GM21529 (cell line): ENCODE data around the gene USP3.

Experiments
- ATAC-seq: cut with Tn5 transposase; IDR thresholded peaks from one replicate; pipeline ENCODE4 v1.9.1; 2021; ENCODE audit not compliant: unreplicated experiment

The USP3 gene

GRCh38 chr15:63504247-63504978 lies at the start of gene USP3:
Gene USP3, plus strand, starts transcription at chr15:63504593. Its CDS starts 147 bp downstream, at chr15:63504740.
- peak; percentile 57 for ATAC-seq

- no peak for ATAC-seq
Measured at GRCh38 chr15:63456258-63456657, 48.1 kb upstream of the USP3 start.

GRCh38 chr15:63457379-63457778 lies 47.0 kb upstream of the USP3 start:
- ATAC-seq: no peak

GRCh38 chr15:63458026-63458425 lies 46.4 kb upstream of the USP3 start:
- ATAC-seq: no peak

GRCh38 chr15:63458794-63459395 lies 45.5 kb upstream of the USP3 start:
- ATAC-seq: no peak

- no peak for ATAC-seq
Measured at GRCh38 chr15:63460210-63461155, 43.9 kb upstream of the USP3 start.

- ATAC-seq: no peak
Measured at GRCh38 chr15:63461230-63461985, 43.0 kb upstream of the USP3 start.

- ATAC-seq: no peak
Measured at GRCh38 chr15:63462088-63462487, 42.3 kb upstream of the USP3 start.

- no peak for ATAC-seq
Measured at GRCh38 chr15:63463036-63463435, 41.4 kb upstream of the USP3 start.

- ATAC-seq: no peak
Measured at GRCh38 chr15:63463793-63464192, 40.6 kb upstream of the USP3 start.

GRCh38 chr15:63465104-63465503 lies 39.3 kb upstream of the USP3 start:
- no peak for ATAC-seq

GRCh38 chr15:63466378-63467192 lies 37.8 kb upstream of the USP3 start:
- ATAC-seq: peak; percentile 68

- ATAC-seq: no peak
Measured at GRCh38 chr15:63469190-63469589, 35.2 kb upstream of the USP3 start.

- ATAC-seq: no peak
Measured at GRCh38 chr15:63469984-63470383, 34.4 kb upstream of the USP3 start.

GRCh38 chr15:63473007-63473748 lies 31.2 kb upstream of the USP3 start:
- peak; percentile 38 for ATAC-seq

- ATAC-seq: peak; percentile 13
Measured at GRCh38 chr15:63473749-63473998, 30.7 kb upstream of the USP3 start.

GRCh38 chr15:63473999-63474809 lies 30.2 kb upstream of the USP3 start:
- ATAC-seq: peak; percentile 67

- peak; percentile 63 for ATAC-seq
Measured at GRCh38 chr15:63474810-63475316, 29.5 kb upstream of the USP3 start.

GRCh38 chr15:63475707-63476106 lies 28.7 kb upstream of the USP3 start:
- ATAC-seq: no peak
